ENCODE results near the gene APPL1. TPM values are rescaled to one million over a fixed set of nuclear protein-coding genes. Genes with fewer than 3 reads are reported as not detected.

APPL1 gene
- total RNA-seq, 2 experiments from 2014 or later, result 21.3 to 22.9 TPM

- no peaks in the 10 kb centered on the region for H3K27me3 ChIP-seq (ENCODE audit: control insufficient read depth in 1 of 2, insufficient read depth in 2 of 2, low read length in 2 of 2)
- H3K27me3 Mint-ChIP-seq, result no peaks in the 10 kb centered on the region
- H3K9me3 Mint-ChIP-seq, result peaks cover 3% of the 10 kb centered on the region
- H3K4me1 ChIP-seq (ENCODE audit: insufficient read depth, low read length), result no peaks in the 10 kb centered on the region
- peaks cover 44% of the 10 kb centered on the region for H3K36me3 ChIP-seq (ENCODE audit: insufficient read depth, low read length)
- H3K4me3 Mint-ChIP-seq, result no peak overlapping the region
- intact Hi-C loops (cut with DNase I, micrococcal nuclease), result no loop called here
- no peak overlapping the region for H3K27ac ChIP-seq (ENCODE audit: low read depth in 1 of 2, low read length in 2 of 2)
- DNase-seq (no peak), ATAC-seq (ENCODE audit: poor library complexity) (no peak)
- H3K9me3 ChIP-seq (ENCODE audit: control insufficient read depth in 1 of 2, insufficient read depth in 1 of 2, low read length in 2 of 2), result no peaks in the 10 kb centered on the region
- H3K4me1 Mint-ChIP-seq (ENCODE audit: low read depth), result no peaks in the 10 kb centered on the region
- ChIA-PET CTCF (no interaction called here), POLR2A (no interaction called here)
- no peak overlapping the region for H3K27ac Mint-ChIP-seq
- peaks cover 94% of the 10 kb centered on the region for H3K36me3 Mint-ChIP-seq (ENCODE audit: low read depth)
- TF ChIP-seq CTCF (IDR thresholded peaks at IDR 0.05), result no peak
- H3K4me3 ChIP-seq (ENCODE audit: low read length), result no peak overlapping the region
Measured at GRCh38 chr3:57268416-57268815, 40.9 kb downstream of the APPL1 start.

GRCh38 chr3:57274845-57275244, 47.3 kb downstream of the APPL1 start:
- no peaks in the 10 kb centered on the region for H3K27me3 Mint-ChIP-seq
- POLR2A ChIA-PET, result no interaction called here

GRCh38 chr3:57275393-57275792, 47.9 kb downstream of the APPL1 start:
- ChIA-PET CTCF (no interaction called here), POLR2A (no interaction called here)
- DNase-seq, result no peak
- peaks cover 1% of the 10 kb centered on the region for H3K9me3 Mint-ChIP-seq
- no peaks in the 10 kb centered on the region for H3K4me1 Mint-ChIP-seq (ENCODE audit: low read depth)
- no peaks in the 10 kb centered on the region for H3K27me3 Mint-ChIP-seq
- no peaks in the 10 kb centered on the region for H3K4me1 ChIP-seq (ENCODE audit: insufficient read depth, low read length)
- intact Hi-C loops (cut with DNase I, micrococcal nuclease), result no loop called here
- no peak overlapping the region for H3K4me3 ChIP-seq (ENCODE audit: low read length)
- H3K27ac ChIP-seq (ENCODE audit: low read depth in 1 of 2, low read length in 2 of 2), result no peak overlapping the region
- no peak for TF ChIP-seq CTCF (IDR thresholded peaks at IDR 0.05)
- no peak overlapping the region for H3K27ac Mint-ChIP-seq
- H3K4me3 Mint-ChIP-seq, result no peak overlapping the region
- peaks cover 16% of the 10 kb centered on the region for H3K36me3 ChIP-seq (ENCODE audit: insufficient read depth, low read length)
- H3K9me3 ChIP-seq (ENCODE audit: control insufficient read depth in 1 of 2, insufficient read depth in 1 of 2, low read length in 2 of 2), result peaks cover 0 to 5% of the 10 kb centered on the region in 2 experiments
- no peaks in the 10 kb centered on the region for H3K27me3 ChIP-seq (ENCODE audit: control insufficient read depth in 1 of 2, insufficient read depth in 2 of 2, low read length in 2 of 2)
- H3K36me3 Mint-ChIP-seq (ENCODE audit: low read depth), result peaks cover 38% of the 10 kb centered on the region
- no peak for ATAC-seq (ENCODE audit: poor library complexity)

More at GRCh38 chr3:57274845-57275244, 47.3 kb downstream of the APPL1 start:
- DNase-seq (no peak), ATAC-seq (ENCODE audit: poor library complexity) (no peak)
- Mint-ChIP-seq H3K4me1 (ENCODE audit: low read depth) (no peaks in the 10 kb centered on the region), H3K27ac (no peak overlapping the region), H3K4me3 (no peak overlapping the region), H3K36me3 (ENCODE audit: low read depth) (peaks cover 43% of the 10 kb centered on the region), H3K9me3 (no peaks in the 10 kb centered on the region)
- Histone ChIP-seq H3K27ac (ENCODE audit: low read depth in 1 of 2, low read length in 2 of 2) (no peak overlapping the region), H3K4me1 (ENCODE audit: insufficient read depth, low read length) (no peaks in the 10 kb centered on the region), H3K4me3 (ENCODE audit: low read length) (no peak overlapping the region), H3K9me3 (ENCODE audit: control insufficient read depth in 1 of 2, insufficient read depth in 1 of 2, low read length in 2 of 2) (peaks cover 0 to 5% of the 10 kb centered on the region in 2 experiments), H3K36me3 (ENCODE audit: insufficient read depth, low read length) (peaks cover 18% of the 10 kb centered on the region), H3K27me3 (ENCODE audit: control insufficient read depth in 1 of 2, insufficient read depth in 2 of 2, low read length in 2 of 2) (no peaks in the 10 kb centered on the region)
- CTCF ChIA-PET, result no interaction called here
- TF ChIP-seq CTCF (IDR thresholded peaks at IDR 0.05), result no peak
- intact Hi-C loops (cut with DNase I, micrococcal nuclease), result no loop called here

All from CD4-positive, alpha-beta T cell (primary cell).